ENCODE measurements around the gene PPP1R3D. TPM values are rescaled to one million over a fixed set of nuclear protein-coding genes. Genes with fewer than 3 reads are reported as not detected.

PPP1R3D gene
- total and polyA plus RNA-seq, 2 of the 13 experiments (the other 11 are each of a cell fraction or from before 2014, with no cell fraction given) = 1.2 to 3.7 TPM

- peak; percentile 73 for TF ChIP-seq ARID5B (CRISPR knock-in tag; IDR thresholded peaks at IDR 0.05)
- TF ChIP-seq MED1 (CRISPR knock-in tag; IDR thresholded peaks at IDR 0.05) = peak; percentile 14
- TF ChIP-seq ZMYM2 (CRISPR knock-in tag; IDR thresholded peaks at IDR 0.05) = no peak
- TF ChIP-seq MTF1 (CRISPR knock-in tag; IDR thresholded peaks at IDR 0.05) = no peak
- peak in 1 of 2 experiments; percentile 5; a peak in 2 of 4 replicates for TF ChIP-seq NR2F1 (CRISPR knock-in tag; IDR thresholded peaks at IDR 0.05)
- peak; percentile 12 for TF ChIP-seq U2AF1 (optimal IDR thresholded peaks at IDR 0.05; ENCODE audit: low read depth, low read length)
- TF ChIP-seq MED13 (CRISPR knock-in tag; IDR thresholded peaks at IDR 0.05) = no peak
- peak; percentile 90 for TF ChIP-seq POLR2AphosphoS5 (IDR thresholded peaks at IDR 0.05; ENCODE audit: low read depth, low read length)
- no peak for TF ChIP-seq NFRKB (IDR thresholded peaks at IDR 0.05)
- TF ChIP-seq PRDM15 (CRISPR knock-in tag; IDR thresholded peaks at IDR 0.05) = peak; percentile 46; the same call in 1 of the 2 replicates
- TF ChIP-seq CCDC6 (CRISPR knock-in tag; IDR thresholded peaks at IDR 0.05) = peak; percentile 88; the same call in 1 of the 2 replicates
- TF ChIP-seq RORA (CRISPR knock-in tag; IDR thresholded peaks at IDR 0.05) = no peak
- TF ChIP-seq GLMP (CRISPR knock-in tag; IDR thresholded peaks at IDR 0.05; ENCODE audit: borderline replicate concordance) = no peak
- peak; percentile 82; the same call in 1 of the 2 replicates for TF ChIP-seq ZMAT3 (CRISPR knock-in tag; conservative IDR thresholded peaks at IDR 0.05)
- no peak for TF ChIP-seq ZNF367 (CRISPR knock-in tag; IDR thresholded peaks at IDR 0.05; ENCODE audit: borderline replicate concordance)
- TF ChIP-seq ZBTB38 (CRISPR knock-in tag; IDR thresholded peaks at IDR 0.05) = 0 out of 2 replicates have a peak, but pooled peaks have one; percentile 64
- peak; percentile 93 for TF ChIP-seq MTERF4 (CRISPR knock-in tag; IDR thresholded peaks at IDR 0.05)
- peak; percentile 87 for TF ChIP-seq YEATS2 (CRISPR knock-in tag; IDR thresholded peaks at IDR 0.05; ENCODE audit: borderline replicate concordance)
- peak; percentile 65; the same call in 1 of the 2 replicates for TF ChIP-seq ZBTB7B (CRISPR knock-in tag; IDR thresholded peaks at IDR 0.05)
- TF ChIP-seq EHMT2 (IDR thresholded peaks at IDR 0.05; ENCODE audit: borderline replicate concordance, low read depth, low read length) = no peak
Measured at GRCh38 chr20:59940129-59940955, at the start of gene PPP1R3D, which contains the start of gene FAM217B (continued).

Measured in HepG2 (cell line).